ENCODE data around the gene FLRT3. TPM values are rescaled to one million over a fixed set of nuclear protein-coding genes. Genes with fewer than 3 reads are reported as not detected.

The FLRT3 gene
- total RNA-seq, 1 experiment from 2014 or later, result not detected

GRCh38 chr20:14295770-14296309 lies 41.6 kb downstream of the FLRT3 start:
- DNase-seq (ENCODE audit: low spot score), result no peak
- BruUV-seq (replicated peaks), result no TSS peak
- H3K4me1 ChIP-seq (ENCODE audit: insufficient read depth, low read length, poor library complexity, severe bottlenecking), result no peaks in the 10 kb centered on the region
- H3K27me3 ChIP-seq (replicated peaks; ENCODE audit: insufficient read depth, low read depth, low read length, poor library complexity), result no peaks in the 10 kb centered on the region
- no peak for TF ChIP-seq CTCF (conservative IDR thresholded peaks at IDR 0.05; ENCODE audit: low read depth, low read length)
- no peak for TF ChIP-seq EZH2 (IDR thresholded peaks at IDR 0.05; ENCODE audit: borderline replicate concordance, low read depth, low read length, poor library complexity, severe bottlenecking)
- no peak overlapping the region for H3K27ac ChIP-seq (ENCODE audit: low read depth, low read length, poor library complexity, severe bottlenecking)
- H3K4me3 ChIP-seq (ENCODE audit: low read depth, low read length, poor library complexity, severe bottlenecking), result no peak overlapping the region
- ChIA-PET POLR2A (ENCODE audit: low non-redundant PET) (no interaction called here), CTCF (no interaction called here)
- H3K36me3 ChIP-seq (ENCODE audit: insufficient read depth, low read length, poor library complexity, severe bottlenecking), result no peaks in the 10 kb centered on the region
- H3K9me3 ChIP-seq (ENCODE audit: low read depth, low read length, poor library complexity, severe bottlenecking), result no peaks in the 10 kb centered on the region
- intact Hi-C loops (cut with micrococcal nuclease; ENCODE audit: unreplicated experiment), result no loop called here

GRCh38 chr20:14295238-14295637 lies 42.2 kb downstream of the FLRT3 start:
- Histone ChIP-seq H3K36me3 (ENCODE audit: insufficient read depth, low read length, poor library complexity, severe bottlenecking) (no peaks in the 10 kb centered on the region), H3K9me3 (ENCODE audit: low read depth, low read length, poor library complexity, severe bottlenecking) (no peaks in the 10 kb centered on the region), H3K4me3 (ENCODE audit: low read depth, low read length, poor library complexity, severe bottlenecking) (no peak overlapping the region), H3K27ac (ENCODE audit: low read depth, low read length, poor library complexity, severe bottlenecking) (no peak overlapping the region), H3K4me1 (ENCODE audit: insufficient read depth, low read length, poor library complexity, severe bottlenecking) (no peaks in the 10 kb centered on the region), H3K27me3 (replicated peaks; ENCODE audit: insufficient read depth, low read depth, low read length, poor library complexity) (no peaks in the 10 kb centered on the region)
- POLR2A ChIA-PET (ENCODE audit: low non-redundant PET), result no interaction called here
- BruUV-seq (replicated peaks), result no TSS peak
- intact Hi-C loops (cut with micrococcal nuclease; ENCODE audit: unreplicated experiment), result no loop called here
- TF ChIP-seq EZH2 (IDR thresholded peaks at IDR 0.05; ENCODE audit: borderline replicate concordance, low read depth, low read length, poor library complexity, severe bottlenecking) (no peak), CTCF (conservative IDR thresholded peaks at IDR 0.05; ENCODE audit: low read depth, low read length) (no peak)
- CTCF ChIA-PET, result no interaction called here
- DNase-seq (ENCODE audit: low spot score), result no peak

GRCh38 chr20:14291502-14291901 lies 45.9 kb downstream of the FLRT3 start:
- intact Hi-C loops (cut with micrococcal nuclease; ENCODE audit: unreplicated experiment), result no loop called here
- H3K9me3 ChIP-seq (ENCODE audit: low read depth, low read length, poor library complexity, severe bottlenecking), result no peaks in the 10 kb centered on the region
- ChIA-PET CTCF (no interaction called here), POLR2A (ENCODE audit: low non-redundant PET) (no interaction called here)
- no peaks in the 10 kb centered on the region for H3K36me3 ChIP-seq (ENCODE audit: insufficient read depth, low read length, poor library complexity, severe bottlenecking)
- no TSS peak for BruUV-seq (replicated peaks)
- TF ChIP-seq EZH2 (IDR thresholded peaks at IDR 0.05; ENCODE audit: borderline replicate concordance, low read depth, low read length, poor library complexity, severe bottlenecking) (no peak), CTCF (conservative IDR thresholded peaks at IDR 0.05; ENCODE audit: low read depth, low read length) (no peak)
- H3K27me3 ChIP-seq (replicated peaks; ENCODE audit: insufficient read depth, low read depth, low read length, poor library complexity), result no peaks in the 10 kb centered on the region
- no peak overlapping the region for H3K4me3 ChIP-seq (ENCODE audit: low read depth, low read length, poor library complexity, severe bottlenecking)
- no peak for DNase-seq (ENCODE audit: low spot score)
- H3K27ac ChIP-seq (ENCODE audit: low read depth, low read length, poor library complexity, severe bottlenecking), result no peak overlapping the region
- H3K4me1 ChIP-seq (ENCODE audit: insufficient read depth, low read length, poor library complexity, severe bottlenecking), result no peaks in the 10 kb centered on the region

Data from A673 (cell line).